Activated naive CD4-positive, alpha-beta T cell treated with anti-CD3 and anti-CD28 coated beads, Interleukin-2, amount 50 U/mL, for 16 hours (primary cell): ENCODE results near the gene ZNF592.

Experiments used
- DNase-seq: peaks from one replicate; pipeline ENCODE4 v3.0.0-alpha.2; 2020

The ZNF592 gene

GRCh38 chr15:84831028-84831427 is 82.6 kb downstream of the ZNF592 start:
- DNase-seq, result no peak

- no peak for DNase-seq
Observed at GRCh38 chr15:84831613-84832012, 83.2 kb downstream of the ZNF592 start.

- no peak for DNase-seq
Observed at GRCh38 chr15:84832448-84833040, 84.2 kb downstream of the ZNF592 start.

- no peak for DNase-seq
Observed at GRCh38 chr15:84833447-84834228, 85.2 kb downstream of the ZNF592 start.

GRCh38 chr15:84834229-84834955 is 86.0 kb downstream of the ZNF592 start:
- no peak for DNase-seq

- no peak for DNase-seq
Observed at GRCh38 chr15:84834969-84835368, 86.6 kb downstream of the ZNF592 start.

GRCh38 chr15:84835661-84836337 is 87.4 kb downstream of the ZNF592 start:
- DNase-seq, result no peak

- no peak for DNase-seq
Observed at GRCh38 chr15:84836844-84837243, 88.5 kb downstream of the ZNF592 start.

- DNase-seq, result no peak
Observed at GRCh38 chr15:84839714-84840113, 91.3 kb downstream of the ZNF592 start.

- DNase-seq, result no peak
Observed at GRCh38 chr15:84840255-84840654, 91.9 kb downstream of the ZNF592 start.

GRCh38 chr15:84840741-84841429 is 92.5 kb downstream of the ZNF592 start:
- DNase-seq, result no peak

- DNase-seq, result no peak
Observed at GRCh38 chr15:84842781-84843180, 94.4 kb downstream of the ZNF592 start.

GRCh38 chr15:84844964-84845363 is 96.6 kb downstream of the ZNF592 start:
- DNase-seq, result no peak

- DNase-seq, result peak; percentile 29
Observed at GRCh38 chr15:84845631-84846030, 97.2 kb downstream of the ZNF592 start.

- no peak for DNase-seq
Observed at GRCh38 chr15:84846269-84846668, 97.9 kb downstream of the ZNF592 start.

- DNase-seq, result no peak
Observed at GRCh38 chr15:84847382-84847781, 99.0 kb downstream of the ZNF592 start.

GRCh38 chr15:84852212-84852611 is 103.8 kb downstream of the ZNF592 start:
- DNase-seq, result no peak

GRCh38 chr15:84855136-84855535 is 106.7 kb downstream of the ZNF592 start:
- no peak for DNase-seq

- no peak for DNase-seq
Observed at GRCh38 chr15:84855765-84856164, 107.4 kb downstream of the ZNF592 start.
